ENCODE measurements around the gene FAM149B1. TPM values are rescaled to one million over a fixed set of nuclear protein-coding genes. Genes with fewer than 3 reads are reported as not detected.

The FAM149B1 gene
- total RNA-seq, 3 donors from 2014 or later (not counting 1 experiment from before 2014, with no cell fraction given): 12.7 to 17.6 (median 12.8) TPM

GRCh38 chr10:73211106-73211811, 43.3 kb downstream of the FAM149B1 start:
- no peaks in the 10 kb centered on the region for H3K9me3 Mint-ChIP-seq
- no peaks in the 10 kb centered on the region for H3K27me3 Mint-ChIP-seq (ENCODE audit: low read depth in 2 of 2)
- ATAC-seq: no peak
- Histone ChIP-seq H3K4me3 (ENCODE audit: low read length) (no peak overlapping the region), H3K27me3 (ENCODE audit: control insufficient read depth, insufficient read depth, low read length) (no peaks in the 10 kb centered on the region), H3K36me3 (ENCODE audit: control insufficient read depth, insufficient read depth, low read length) (peaks cover 3% of the 10 kb centered on the region), H3K4me1 (ENCODE audit: control insufficient read depth, insufficient read depth, low read length) (no peaks in the 10 kb centered on the region), H3K27ac (ENCODE audit: low read length) (no peak overlapping the region), H3K9me3 (ENCODE audit: control insufficient read depth, insufficient read depth, low read length) (no peaks in the 10 kb centered on the region)
- DNase-seq: no peak
- no peaks in the 10 kb centered on the region for H3K4me1 Mint-ChIP-seq
- 60% methylated on average over 2 of the region's 4 CpGs for WGBS (ENCODE audit: insufficient coverage)
- intact Hi-C loops (cut with micrococcal nuclease): no loop called here
- H3K27ac Mint-ChIP-seq: no peak overlapping the region
- no peak for TF ChIP-seq CTCF (IDR thresholded peaks at IDR 0.05)
- no peaks in the 10 kb centered on the region for H3K36me3 Mint-ChIP-seq
- no peak overlapping the region for H3K4me3 Mint-ChIP-seq

GRCh38 chr10:73215749-73216148, 47.8 kb downstream of the FAM149B1 start:
- TF ChIP-seq CTCF (IDR thresholded peaks at IDR 0.05): no peak
- Mint-ChIP-seq H3K4me3 (no peak overlapping the region), H3K4me1 (no peaks in the 10 kb centered on the region), H3K9me3 (no peaks in the 10 kb centered on the region), H3K27me3 (ENCODE audit: low read depth in 2 of 2) (no peaks in the 10 kb centered on the region), H3K36me3 (peaks cover 11% of the 10 kb centered on the region), H3K27ac (no peak overlapping the region)
- H3K36me3 ChIP-seq (ENCODE audit: control insufficient read depth, insufficient read depth, low read length): peaks cover 9% of the 10 kb centered on the region
- no peak overlapping the region for H3K4me3 ChIP-seq (ENCODE audit: low read length)
- 100% methylated on average over 1 of the region's 1 CpG for WGBS (ENCODE audit: insufficient coverage)
- H3K27me3 ChIP-seq (ENCODE audit: control insufficient read depth, insufficient read depth, low read length): no peaks in the 10 kb centered on the region
- ATAC-seq (no peak), DNase-seq (no peak)
- intact Hi-C loops (cut with micrococcal nuclease): no loop called here
- H3K4me1 ChIP-seq (ENCODE audit: control insufficient read depth, insufficient read depth, low read length): no peaks in the 10 kb centered on the region
- no peak overlapping the region for H3K27ac ChIP-seq (ENCODE audit: low read length)
- no peaks in the 10 kb centered on the region for H3K9me3 ChIP-seq (ENCODE audit: control insufficient read depth, insufficient read depth, low read length)

- no peak for DNase-seq
- WGBS (ENCODE audit: insufficient coverage): 78% methylated on average over 2 of the region's 2 CpGs
- Histone ChIP-seq H3K27me3 (ENCODE audit: control insufficient read depth, insufficient read depth, low read length) (no peaks in the 10 kb centered on the region), H3K4me3 (ENCODE audit: low read length) (no peak overlapping the region), H3K4me1 (ENCODE audit: control insufficient read depth, insufficient read depth, low read length) (no peaks in the 10 kb centered on the region), H3K27ac (ENCODE audit: low read length) (no peak overlapping the region), H3K36me3 (ENCODE audit: control insufficient read depth, insufficient read depth, low read length) (peaks cover 12% of the 10 kb centered on the region), H3K9me3 (ENCODE audit: control insufficient read depth, insufficient read depth, low read length) (no peaks in the 10 kb centered on the region)
- H3K4me3 Mint-ChIP-seq: no peak overlapping the region
- H3K36me3 Mint-ChIP-seq: peaks cover 11% of the 10 kb centered on the region
- H3K27ac Mint-ChIP-seq: no peak overlapping the region
- H3K9me3 Mint-ChIP-seq: no peaks in the 10 kb centered on the region
- ATAC-seq: no peak
- TF ChIP-seq CTCF (IDR thresholded peaks at IDR 0.05): no peak
- no peaks in the 10 kb centered on the region for H3K4me1 Mint-ChIP-seq
- no peaks in the 10 kb centered on the region for H3K27me3 Mint-ChIP-seq (ENCODE audit: low read depth in 2 of 2)
- intact Hi-C loops (cut with micrococcal nuclease): no loop called here
Measured at GRCh38 chr10:73217628-73218027, 49.7 kb downstream of the FAM149B1 start.
